ENCODE data around the gene CHD3. TPM values are rescaled to one million over a fixed set of nuclear protein-coding genes. Genes with fewer than 3 reads are reported as not detected.

Gene CHD3
- total and polyA plus RNA-seq, 10 of the 15 experiments (the other 5 are each of a cell fraction or from before 2014, with no cell fraction given), result 1.4 to 86.8 (median 39.1) TPM

GRCh38 chr17:7855660-7856010 lies 33.0 kb upstream of the CHD3 start:
- ChIA-PET RAD21 (ENCODE audit: unreplicated experiment) (interaction anchor here (0.6 to 3.1 kb wide), 3 partner anchors 12 to 134 kb away, joined by 3 to 44 read pairs (median 16); partner anchors contain the start of gene KDM6B), SMC1A (ENCODE audit: uncharacterized antibody, unreplicated experiment) (interaction anchor here (0.6 to 0.8 kb wide), 2 partner anchors 11 to 16 kb away, joined by 3 read pairs; no protein-coding TSS in a partner anchor), CTCF (interaction anchor here (1.0 to 2.6 kb wide), 6 partner anchors 16 to 202 kb away, joined by 4 to 28 read pairs (median 16); no protein-coding TSS in a partner anchor), POLR2A (interaction anchor here (0.5 to 1.9 kb wide), 3 partner anchors 11 to 82 kb away, joined by 3 to 6 read pairs (median 3); no protein-coding TSS in a partner anchor)
- no peaks in the 10 kb centered on the region for H3K27me3 ChIP-seq (replicated peaks in 1 of 2; ENCODE audit: control insufficient read depth in 2 of 2, insufficient read depth in 2 of 2, low read length in 1 of 2)
- DNase-seq (ENCODE audit: low read depth, low spot score) (no peak), ATAC-seq (no peak), FAIRE-seq (no peak)
- H3K4me1 ChIP-seq (ENCODE audit: control insufficient read depth, insufficient read depth, low read length), result peaks cover 30% of the 10 kb centered on the region
- no peaks in the 10 kb centered on the region; the same call in 1 of the 2 replicates for H4K20me1 ChIP-seq (ENCODE audit: control insufficient read depth, insufficient read depth)
- no peaks in the 10 kb centered on the region for H3K9me3 ChIP-seq (replicated peaks; ENCODE audit: control insufficient read depth, insufficient read depth, low read length)
- intact Hi-C loops (cut with micrococcal nuclease; ENCODE audit: unreplicated experiment) (loop anchor here (2.0 to 5.0 kb wide), 4 partner anchors 13 to 201 kb away; partner anchors contain the start of genes TP53 and WRAP53), in situ Hi-C loops (cut with MboI) (no loop called here)
- peaks cover 8 to 12% of the 10 kb centered on the region in 2 experiments for H3K36me3 ChIP-seq (ENCODE audit: control insufficient read depth in 2 of 2, insufficient read depth in 2 of 2, low read length in 1 of 2)
- peak overlapping the region; percentile 86; the same call in 1 of the 2 replicates for H3K9ac ChIP-seq (ENCODE audit: control insufficient read depth, insufficient read depth, low read length)
- TF ChIP-seq, protein P1, sequence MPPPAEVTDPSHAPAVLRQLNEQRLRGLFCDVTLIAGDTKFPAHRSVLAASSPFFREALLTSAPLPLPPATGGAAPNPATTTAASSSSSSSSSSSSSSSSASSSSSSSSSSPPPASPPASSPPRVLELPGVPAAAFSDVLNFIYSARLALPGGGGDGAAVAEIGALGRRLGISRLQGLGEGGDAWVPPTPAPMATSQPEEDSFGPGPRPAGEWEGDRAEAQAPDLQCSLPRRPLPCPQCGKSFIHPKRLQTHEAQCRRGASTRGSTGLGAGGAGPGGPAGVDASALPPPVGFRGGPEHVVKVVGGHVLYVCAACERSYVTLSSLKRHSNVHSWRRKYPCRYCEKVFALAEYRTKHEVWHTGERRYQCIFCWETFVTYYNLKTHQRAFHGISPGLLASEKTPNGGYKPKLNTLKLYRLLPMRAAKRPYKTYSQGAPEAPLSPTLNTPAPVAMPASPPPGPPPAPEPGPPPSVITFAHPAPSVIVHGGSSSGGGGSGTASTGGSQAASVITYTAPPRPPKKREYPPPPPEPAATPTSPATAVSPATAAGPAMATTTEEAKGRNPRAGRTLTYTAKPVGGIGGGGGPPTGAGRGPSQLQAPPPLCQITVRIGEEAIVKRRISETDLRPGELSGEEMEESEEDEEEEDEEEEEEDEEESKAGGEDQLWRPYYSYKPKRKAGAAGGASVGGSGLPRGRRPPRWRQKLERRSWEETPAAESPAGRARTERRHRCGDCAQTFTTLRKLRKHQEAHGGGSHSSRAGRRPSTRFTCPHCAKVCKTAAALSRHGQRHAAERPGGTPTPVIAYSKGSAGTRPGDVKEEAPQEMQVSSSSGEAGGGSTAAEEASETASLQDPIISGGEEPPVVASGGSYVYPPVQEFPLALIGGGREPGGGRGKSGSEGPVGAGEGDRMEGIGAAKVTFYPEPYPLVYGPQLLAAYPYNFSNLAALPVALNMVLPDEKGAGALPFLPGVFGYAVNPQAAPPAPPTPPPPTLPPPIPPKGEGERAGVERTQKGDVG (CRISPR knock-in tag; IDR thresholded peaks at IDR 0.05), result no peak
- no peak for TF ChIP-seq SUZ12 (IDR thresholded peaks at IDR 0.05; ENCODE audit: unreplicated experiment)
- TF ChIP-seq SRF (IDR thresholded peaks at IDR 0.05; ENCODE audit: low read depth in 2 of 2, low read length in 2 of 2), result no peak
- no peak for TF ChIP-seq IKZF2 (IDR thresholded peaks at IDR 0.05)
- TF ChIP-seq SMC3 (IDR thresholded peaks at IDR 0.05; ENCODE audit: borderline replicate concordance, low read length), result no peak
- no peak for TF ChIP-seq TARDBP (IDR thresholded peaks at IDR 0.05; ENCODE audit: borderline replicate concordance)
- TF ChIP-seq ASH2L (IDR thresholded peaks at IDR 0.05; ENCODE audit: borderline replicate concordance, low read depth), result no peak
- TF ChIP-seq RFX5 (IDR thresholded peaks at IDR 0.05; ENCODE audit: low read depth, low read length), result no peak
- BruUV-seq (replicated peaks), result no TSS peak
- H2AFZ ChIP-seq (ENCODE audit: control insufficient read depth, low read depth, low read length), result no peak overlapping the region
- 37% methylated on average over 15 of the region's 15 CpGs for WGBS (ENCODE audit: insufficient coverage, insufficient replicate concordance, low lambda C conversion rate, missing lambda C conversion rate)
- H3K4me3 ChIP-seq, result peak overlapping the region; percentile 96
- no peak overlapping the region; the same call in 1 of the 2 replicates for H3K27ac ChIP-seq (ENCODE audit: control insufficient read depth, insufficient read depth)
- peaks cover 17% of the 10 kb centered on the region for H3K79me2 ChIP-seq (ENCODE audit: control insufficient read depth, insufficient read depth, low read length)
- H3K4me2 ChIP-seq (ENCODE audit: control insufficient read depth, insufficient read depth), result peak overlapping the region; percentile 92

All from GM12878 (cell line).